LHCN-M2 (cell line): Measurements from ENCODE around the gene MYEOV. TPM values are rescaled to one million over a fixed set of nuclear protein-coding genes. Genes with fewer than 3 reads are reported as not detected.

Experiments used
- DNase-seq: peaks from one replicate; pipeline ENCODE4 v3.0.0-alpha.2; 2012; ENCODE audit warnings: low read depth
- total RNA-seq: library from RNA; depleted of rRNA; stranded (reverse); fragments of >200 nt; gene quantifications from 2 replicates; pipeline ENCODE4 v1.2.3, GENCODE V29; 2014; rRNA removed

Gene MYEOV
- total RNA-seq, 1 experiment from 2014 or later: 11.8 TPM

DNA sequence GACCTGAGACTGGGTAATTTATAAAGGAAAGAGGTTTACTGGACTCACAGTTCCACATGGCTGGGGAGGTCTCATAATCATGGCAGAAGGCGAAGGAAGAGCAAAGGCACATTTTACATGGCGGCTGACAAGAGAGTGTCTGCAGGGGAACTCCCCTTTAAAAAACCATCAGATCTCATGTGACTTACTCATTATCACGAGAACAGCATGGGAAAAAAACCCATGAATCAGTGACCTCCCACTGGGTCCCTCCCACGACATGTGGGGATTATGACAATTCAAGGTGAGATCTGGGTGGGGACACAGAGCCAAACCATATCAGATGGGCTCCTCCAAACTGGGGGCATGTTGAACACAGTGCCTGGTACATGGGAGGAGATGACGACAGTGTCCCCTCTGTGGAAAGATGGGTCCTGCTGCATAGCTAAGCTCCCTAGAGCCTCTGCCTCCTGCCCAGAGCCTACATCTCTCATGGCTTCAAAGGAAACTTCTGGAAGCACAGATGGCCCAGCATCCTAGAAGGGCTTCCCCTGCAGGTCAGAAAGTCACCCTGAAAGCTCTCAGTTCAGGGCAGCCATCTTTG lies 46.1 kb downstream of the MYEOV start:
- DNase-seq: no peak

DNA sequence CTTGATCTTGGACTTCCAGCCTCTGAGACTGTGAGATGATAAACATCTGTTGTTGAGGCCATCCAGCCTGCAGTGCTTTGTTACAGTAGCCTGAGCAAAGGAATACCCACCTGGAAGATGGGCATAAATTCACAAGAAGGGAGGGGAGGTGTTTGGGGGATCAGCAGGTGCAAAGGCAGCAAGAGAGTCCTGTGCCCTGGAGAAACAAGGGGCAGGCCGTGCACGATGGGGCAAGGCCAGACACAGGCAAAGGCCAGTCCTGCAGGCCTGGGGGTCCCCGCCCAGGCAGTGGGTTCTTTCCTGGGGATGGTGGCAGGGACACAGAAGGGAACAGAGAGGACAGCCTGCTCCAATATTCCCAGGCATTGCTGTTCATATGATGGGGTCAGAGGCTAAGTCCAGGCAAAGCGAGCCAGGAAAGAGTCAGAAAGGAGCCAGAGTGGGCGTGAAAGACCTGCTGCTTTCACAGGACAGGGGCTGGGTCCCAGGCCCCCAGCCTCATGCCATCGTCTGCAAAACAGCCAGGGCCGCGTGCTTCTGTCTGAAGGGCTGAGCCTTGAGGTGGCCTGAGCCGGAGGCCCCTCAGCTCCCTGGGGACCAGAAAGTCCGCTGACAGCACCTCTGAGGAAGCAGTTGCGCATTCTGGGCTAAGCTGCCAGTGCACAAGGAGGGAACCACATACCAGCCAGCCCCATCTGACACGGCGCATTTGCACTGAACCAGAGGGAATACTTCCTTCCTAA lies 48.8 kb downstream of the MYEOV start:
- DNase-seq: no peak

DNA sequence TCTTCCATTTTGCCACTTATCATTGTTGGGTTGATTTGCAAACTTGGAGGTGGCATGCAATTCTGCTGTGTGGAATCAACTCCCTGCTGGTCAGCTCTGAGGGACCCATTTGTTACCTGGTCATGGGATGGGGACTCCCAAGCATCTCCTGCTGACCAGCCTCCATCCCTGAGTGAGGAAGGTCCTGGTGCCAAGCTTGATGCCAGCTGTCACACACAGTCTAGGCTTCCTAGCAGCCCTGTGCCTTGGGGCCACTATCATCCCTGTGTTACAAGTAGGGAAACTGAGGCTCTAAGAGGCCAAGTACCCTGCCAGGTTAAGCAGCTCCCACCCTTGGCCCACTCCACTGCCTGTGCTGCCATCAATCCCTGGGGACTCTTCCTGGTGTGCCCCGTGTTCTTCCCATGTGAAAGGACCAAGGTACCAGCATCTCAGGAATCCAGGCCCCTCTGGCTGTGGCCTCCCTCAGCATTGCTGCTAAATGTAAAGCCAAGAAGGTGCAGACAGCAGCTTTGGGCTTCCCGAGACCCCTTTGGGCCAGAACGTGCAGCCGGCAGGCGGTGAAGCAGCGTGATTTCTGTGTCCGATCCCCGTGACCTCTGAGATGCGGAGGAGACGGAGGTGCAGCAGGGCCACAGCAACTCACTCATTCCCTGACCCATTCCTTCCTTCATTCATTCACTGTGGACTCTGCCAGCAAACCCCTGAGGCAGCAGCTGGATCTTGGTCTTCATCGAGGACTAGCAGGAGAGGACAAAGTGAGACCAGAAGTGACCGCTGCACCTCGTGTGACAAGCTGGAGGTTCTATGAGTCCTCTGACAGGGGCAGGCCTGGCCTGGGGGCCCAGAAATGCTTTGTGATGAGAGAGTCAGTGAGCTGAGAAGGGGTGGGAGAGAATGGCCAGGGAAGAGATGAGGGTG lies 49.7 kb downstream of the MYEOV start:
- DNase-seq: no peak

DNA sequence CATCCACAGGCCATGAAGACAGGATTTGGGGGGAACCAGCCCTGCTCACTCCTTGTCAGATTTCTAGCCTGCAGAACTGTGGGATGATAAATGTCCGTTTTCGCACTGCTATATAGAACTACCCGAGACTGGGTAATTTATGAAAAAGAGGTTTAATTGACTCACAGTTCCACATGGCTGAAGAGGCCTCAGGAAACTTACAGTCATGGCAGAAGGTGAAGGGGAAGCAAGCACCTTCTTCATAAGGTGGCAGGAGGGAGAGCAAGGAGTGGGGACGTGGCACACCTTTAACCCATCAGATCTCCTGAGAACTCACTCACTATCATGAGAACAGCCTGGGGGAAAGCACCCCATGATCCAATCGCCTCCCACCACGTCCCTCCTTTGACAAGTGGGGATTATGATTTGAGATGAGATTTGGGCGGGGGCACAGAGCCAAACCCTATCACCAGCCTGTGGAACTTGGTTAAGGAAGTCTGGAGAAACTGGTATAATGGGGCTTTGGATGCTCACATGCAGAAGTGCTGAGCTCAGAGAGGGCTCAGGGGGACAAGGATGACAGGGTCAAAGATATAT lies 50.7 kb downstream of the MYEOV start:
- no peak for DNase-seq

Other genes with a start within 250 kb of the MYEOV start
- 7.1 and 10.1 TPM in 2 replicates for gene TPCN2, start 245.2 kb upstream of the MYEOV start, total RNA-seq
- not detected in 2 replicates for gene SMIM38, start 138.2 kb upstream of the MYEOV start, total RNA-seq
- gene LINC01488, start 187.5 kb downstream of the MYEOV start, total RNA-seq: not detected in 2 replicates